ENCODE measurements around the gene ABCC12.

DNA sequence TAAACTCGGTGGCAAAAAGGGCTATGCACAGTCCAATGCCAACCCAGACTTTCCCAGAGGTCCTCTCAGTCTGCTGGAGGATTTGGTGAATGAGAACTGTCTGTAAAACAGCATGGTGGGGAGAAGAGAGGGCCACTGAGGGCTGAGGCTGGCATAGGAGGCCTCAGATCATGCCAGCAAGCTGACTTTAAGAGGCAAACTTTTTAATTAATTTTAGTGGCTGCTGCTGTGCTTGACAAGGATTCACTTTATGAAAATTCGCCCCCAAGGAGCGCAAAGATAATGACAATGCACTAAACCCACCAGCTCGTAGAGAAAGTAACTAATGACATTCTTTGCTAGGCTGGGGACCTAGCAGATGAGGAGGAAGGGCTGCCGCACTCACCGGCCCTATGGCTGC, 15.0 kb downstream of the ABCC12 start:
- TF ChIP-seq POLR2A (IDR thresholded peaks at IDR 0.05) (no peak), CTCF (IDR thresholded peaks at IDR 0.05) (no peak)

Data from stomach (tissue), 4 donors.